HG03175 (cell line): ENCODE results near the gene AATK.

ENCODE experiments used
- ATAC-seq: cut with Tn5 transposase; IDR thresholded peaks from one replicate; pipeline ENCODE4 v1.9.1; 2021; ENCODE audit warnings: mild to moderate bottlenecking, moderate library complexity; ENCODE audit not compliant: unreplicated experiment

AATK gene

GRCh38 chr17:81183807-81184206 lies 17.8 kb upstream of the AATK start:
- no peak for ATAC-seq

GRCh38 chr17:81183316-81183715 lies 17.3 kb upstream of the AATK start:
- ATAC-seq = no peak

DNA sequence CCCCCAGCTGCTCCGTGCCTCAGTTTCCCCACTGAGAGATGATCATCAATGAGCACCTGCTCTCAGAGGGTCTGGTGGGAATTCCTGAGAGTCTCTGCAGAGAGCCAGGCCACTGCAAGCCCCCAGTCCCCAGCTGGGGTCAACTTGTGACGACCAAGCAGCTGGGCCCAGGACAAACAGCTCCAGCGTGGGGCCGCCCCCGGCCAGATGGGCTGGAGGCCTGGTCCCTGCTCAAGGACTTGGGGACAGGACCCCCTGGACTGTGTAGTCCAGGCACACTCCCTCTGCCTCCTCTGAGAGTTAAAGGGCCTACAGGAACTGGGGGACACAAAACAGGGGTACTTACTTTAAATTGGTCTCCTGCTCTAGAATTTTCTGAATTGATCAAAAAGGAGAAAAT lies 16.6 kb upstream of the AATK start:
- ATAC-seq = no peak

- ATAC-seq = no peak
Measured at GRCh38 chr17:81181811-81182185, 15.8 kb upstream of the AATK start.

- ATAC-seq = no peak
Measured at GRCh38 chr17:81180836-81181810, 15.1 kb upstream of the AATK start.

DNA sequence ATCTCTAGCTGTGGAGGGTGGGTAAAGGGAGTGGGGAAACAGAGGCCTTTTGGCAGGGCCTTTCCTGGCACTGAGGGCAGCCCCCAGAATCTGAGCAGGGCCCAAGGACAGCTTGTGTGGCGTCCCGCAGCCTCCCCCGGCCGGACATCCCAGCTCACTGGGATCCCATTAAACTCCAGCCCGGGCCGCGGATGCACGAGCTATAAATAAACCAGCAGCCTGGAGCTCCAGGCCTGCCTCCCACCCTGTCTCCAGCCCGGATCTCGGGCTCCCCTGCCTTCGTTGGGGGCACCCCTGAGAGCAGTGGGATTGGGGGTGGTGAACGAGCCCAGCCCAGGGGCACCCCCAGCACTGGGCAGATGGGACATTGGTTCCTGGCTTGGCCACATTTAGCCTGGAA lies 13.8 kb upstream of the AATK start:
- ATAC-seq = no peak

DNA sequence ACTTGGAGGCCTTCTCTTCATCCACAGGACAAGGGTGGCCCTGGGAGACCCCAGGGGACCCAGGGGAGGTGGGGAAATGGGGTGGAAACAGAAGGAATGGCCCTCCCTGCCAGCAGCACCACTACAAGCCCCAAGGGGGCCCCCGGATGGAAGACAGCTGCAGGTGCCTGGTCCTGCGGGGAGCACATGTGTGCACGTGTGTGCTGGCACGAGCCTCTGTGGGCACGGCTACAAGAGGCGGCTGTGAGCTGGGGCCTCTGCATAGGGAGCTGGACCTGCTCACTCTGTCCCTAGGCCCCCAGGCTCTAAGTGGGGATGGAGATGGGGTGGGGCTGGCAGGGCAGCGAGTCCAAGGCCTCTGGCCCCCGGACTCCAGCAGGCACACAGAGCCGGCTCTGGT lies 13.2 kb upstream of the AATK start:
- no peak for ATAC-seq

GRCh38 chr17:81178136-81179091 lies 12.4 kb upstream of the AATK start:
- no peak for ATAC-seq

- ATAC-seq = no peak
Measured at GRCh38 chr17:81176666-81177065, 10.6 kb upstream of the AATK start.

DNA sequence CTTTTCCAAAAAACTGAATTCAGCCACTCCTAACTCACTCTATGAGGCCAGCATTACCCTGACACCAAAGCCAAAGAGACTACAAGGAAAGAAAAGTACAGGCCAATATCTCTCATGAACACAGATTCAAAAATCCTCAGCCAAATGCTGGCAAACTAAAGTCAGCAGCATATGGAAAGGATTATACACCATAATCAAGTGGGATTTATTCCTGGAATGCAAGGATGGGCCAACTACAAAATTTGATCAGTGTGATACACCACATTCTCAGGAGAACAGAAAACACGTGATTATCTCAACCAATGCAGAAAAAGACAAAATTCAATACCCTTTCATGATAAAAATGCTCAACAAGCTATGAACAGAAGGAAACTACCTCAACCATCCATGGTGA lies 7.7 kb upstream of the AATK start:
- ATAC-seq = no peak

GRCh38 chr17:81173052-81173761 lies 7.2 kb upstream of the AATK start:
- no peak for ATAC-seq

DNA sequence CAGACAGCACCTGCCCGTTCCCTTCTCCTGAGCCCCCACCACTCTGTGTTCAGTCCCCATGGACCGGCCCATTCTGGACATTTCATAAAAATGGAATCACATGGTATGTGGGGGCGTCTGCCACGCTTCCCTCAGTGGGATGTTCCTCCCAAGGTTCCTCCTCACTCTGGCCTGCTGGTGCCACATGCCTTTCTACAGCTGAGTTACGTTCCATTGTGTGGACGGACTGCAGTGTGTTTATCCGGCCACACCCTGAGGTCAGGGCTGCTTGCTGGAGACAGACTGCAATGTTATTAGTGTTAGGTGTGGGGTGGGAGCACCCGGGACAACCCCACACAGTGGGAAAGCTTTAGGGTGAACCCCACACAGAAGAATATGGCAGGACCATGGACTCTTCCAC lies 5.9 kb upstream of the AATK start:
- no peak for ATAC-seq

- ATAC-seq = no peak
Measured at GRCh38 chr17:81170727-81171494, 4.9 kb upstream of the AATK start.

- no peak for ATAC-seq
Measured at GRCh38 chr17:81169870-81170309, 3.9 kb upstream of the AATK start.

- ATAC-seq = no peak
Measured at GRCh38 chr17:81167638-81168037, 1.6 kb upstream of the AATK start.

DNA sequence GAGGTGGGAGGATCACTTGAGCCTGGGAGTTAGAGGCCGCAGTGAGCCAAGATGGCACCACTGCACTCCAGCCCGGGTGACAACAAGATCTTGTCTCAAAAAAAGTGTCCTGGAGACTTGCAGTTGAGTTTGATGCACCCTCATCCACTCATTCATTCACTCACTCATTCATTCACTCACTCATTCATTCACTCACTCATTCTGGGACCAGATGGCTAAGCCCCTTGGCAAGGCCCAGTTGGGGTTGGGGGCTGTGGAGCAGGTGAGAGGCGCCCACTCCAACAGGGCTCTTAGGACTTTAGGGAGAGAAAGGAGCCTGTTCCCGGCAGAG lies 1.1 kb upstream of the AATK start:
- ATAC-seq = no peak

GRCh38 chr17:81165246-81166032 lies 582 bp downstream of the AATK start, which contains the start of gene PVALEF:
PVALEF (plus strand) TSS chr17:81165507; CDS start chr17:81181227, 15,720 bp downstream.
- ATAC-seq = no peak

GRCh38 chr17:81164371-81165245 lies 1.4 kb downstream of the AATK start:
- ATAC-seq = no peak
